Lung (tissue), 12 donors: ENCODE results near the gene EML1. TPM values are rescaled to one million over a fixed set of nuclear protein-coding genes. Genes with fewer than 3 reads are reported as not detected.

Source experiments
- ATAC-seq: fragments of 200-7000 bp; cut with Tn5 transposase; one replicate; pipeline ENCODE4 v1.9.1; 2020; ENCODE audit warnings: moderate number of reproducible peaks; ENCODE audit not compliant: insufficient read depth, low FRiP score
- DNase-seq, 3 donors: peaks; one replicate each; pipeline ENCODE4 v3.0.0-alpha.2; 2013 to 2017
- H3K27ac ChIP-seq, 2 donors: one replicate each; pipeline ENCODE4 v1.5.1; 2013; ENCODE audit warnings: mild to moderate bottlenecking in 2 of 2, moderate library complexity in 2 of 2, control low read depth in 1 of 2, inconsistent platforms in 1 of 2, low read depth in 1 of 2, low read length in 1 of 2
- H3K27me3 ChIP-seq, 3 donors: one replicate each; pipeline ENCODE4 v1.5.1; 2013; ENCODE audit warnings: low read length in 2 of 3; ENCODE audit not compliant: control insufficient read depth in 3 of 3, insufficient read depth in 3 of 3
- H3K36me3 ChIP-seq, 4 donors: one replicate each; pipeline ENCODE4 v1.5.1; 2013; ENCODE audit warnings: low read length in 4 of 4, mild to moderate bottlenecking in 1 of 4, moderate library complexity in 1 of 4; ENCODE audit not compliant: control insufficient read depth in 4 of 4, insufficient read depth in 4 of 4
- H3K4me1 ChIP-seq, 5 donors: one replicate each; pipeline ENCODE4 v1.5.1; 2013; ENCODE audit warnings: low read length in 5 of 5, mild to moderate bottlenecking in 2 of 5, moderate library complexity in 1 of 5; ENCODE audit not compliant: control insufficient read depth in 5 of 5, insufficient read depth in 5 of 5
- H3K4me3 ChIP-seq: one replicate; pipeline ENCODE4 v1.5.1; 2013; ENCODE audit warnings: mild to moderate bottlenecking, control low read depth, moderate library complexity
- H3K9ac ChIP-seq, 2 donors: one replicate each; pipeline ENCODE4 v1.5.1; 2013; ENCODE audit warnings: low read length in 2 of 2, control low read depth in 1 of 2; ENCODE audit not compliant: insufficient read depth in 1 of 2
- H3K9me3 ChIP-seq, 4 donors: one replicate each; pipeline ENCODE4 v1.5.1; 2013; ENCODE audit warnings: low read length in 3 of 4, mild to moderate bottlenecking in 1 of 4, moderate library complexity in 1 of 4; ENCODE audit not compliant: control insufficient read depth in 4 of 4, insufficient read depth in 3 of 4
- CTCF ChIP-seq: IDR thresholded peaks from 2 replicates; pipeline ENCODE4 v1.5.1; 2012; ENCODE audit warnings: mild to moderate bottlenecking; ENCODE audit errors: control extremely low read depth, extremely low read depth
- WGBS, 2 donors: extraction: QIAGEN DNeasy Blood & Tissue Kit; methylation state at CpG; one replicate each; pipeline ENCODE4 v1.1.7; 2013; 5-methylcytosine and 5-hydroxymethylcytosine counted together
- polyA plus RNA-seq, 2 donors: library from polyadenylated mRNA; stranded (reverse); fragments of 200-250 nt; gene quantifications; one replicate each; pipeline ENCODE4 v1.2.1, GENCODE V29; 2013
- total RNA-seq, 2 donors: library from RNA; depleted of rRNA in 1 of 2; stranded (reverse); fragments of >200 nt in 1 of 2; gene quantifications; one replicate each; pipeline ENCODE4 v1.2.1, GENCODE V29; 2014 to 2021
- donor health status: control.
- donor health status: control.
- donor health status: Bipolar disorder and iron deficiency.
- donor health status: healthy.
- donor health status: DM: yes; HTN: yes; CAD: no.

Gene EML1
- total and polyA plus RNA-seq, 4 donors = 6.7 to 88.0 (median 22.8) TPM

- H3K27ac ChIP-seq = no peak overlapping the region
- peaks cover 0 to 8% (median 0%) of the 10 kb centered on the region in 4 donors for H3K9me3 ChIP-seq
- no peak for ATAC-seq
- H3K4me3 ChIP-seq = no peak overlapping the region
- H3K36me3 ChIP-seq = peaks cover 12 to 25% (median 21%) of the 10 kb centered on the region in 4 donors
- no peak for DNase-seq
- no peak overlapping the region for H3K9ac ChIP-seq
- no peaks in the 10 kb centered on the region for H3K4me1 ChIP-seq
- no peaks in the 10 kb centered on the region for H3K27me3 ChIP-seq
- 87 to 95% methylated on average over 11 of the region's 11 CpGs for WGBS, 2 donors
- no peak for TF ChIP-seq CTCF
These were observed 117.4 kb downstream of the EML1 start for GRCh38 chr14:99910337-99911309.

GRCh38 chr14:99915305-99916090 lies 122.3 kb downstream of the EML1 start:
- 89 to 91% methylated on average over 10 of the region's 10 CpGs for whole genome bisulfite sequencing, 2 donors
- ATAC-seq = no peak
- H3K27me3 ChIP-seq = no peaks in the 10 kb centered on the region
- peaks cover 0 to 3% (median 0%) of the 10 kb centered on the region in 4 donors for H3K9me3 ChIP-seq
- H3K36me3 ChIP-seq = peaks cover 9 to 26% (median 15%) of the 10 kb centered on the region in 4 donors
- H3K9ac ChIP-seq = no peak overlapping the region
- H3K4me1 ChIP-seq = no peaks in the 10 kb centered on the region
- no peak for DNase-seq
- no peak overlapping the region for H3K27ac ChIP-seq
- TF ChIP-seq CTCF = no peak
- H3K4me3 ChIP-seq = no peak overlapping the region

GRCh38 chr14:99916091-99916383 lies 122.8 kb downstream of the EML1 start:
- peaks cover 12 to 23% (median 16%) of the 10 kb centered on the region in 4 donors for H3K36me3 ChIP-seq
- ATAC-seq (no peak), DNase-seq (no peak)
- no peaks in the 10 kb centered on the region for H3K27me3 ChIP-seq
- H3K4me3 ChIP-seq = no peak overlapping the region
- no peak overlapping the region for H3K9ac ChIP-seq
- no peaks in the 10 kb centered on the region for H3K4me1 ChIP-seq
- H3K9me3 ChIP-seq = peaks cover 0 to 3% (median 0%) of the 10 kb centered on the region in 4 donors
- 83 to 91% methylated on average over 2 of the region's 2 CpGs for WGBS, 2 donors
- H3K27ac ChIP-seq = no peak overlapping the region
- no peak for TF ChIP-seq CTCF
